Memory B cell (primary cell): Measurements from ENCODE around the gene IFNL2.
"Not testable (repeated sequence)": the region's sequence is repeated elsewhere in the genome, so short reads cannot be mapped to it uniquely, and the experiment has no call there.

ENCODE experiments used
- ATAC-seq: fragments of 150-1000 bp; cut with Tn5 transposase; 2 replicates; pipeline ENCODE4 v1.10.0; 2021; ENCODE audit warnings: low read depth, mild to moderate bottlenecking, moderate library complexity
- DNase-seq, 2 donors: peaks; one replicate each; pipeline ENCODE4 v3.0.0; 2022; ENCODE audit warnings: low spot score in 2 of 2
- H3K27ac Mint-ChIP-seq: one replicate; pipeline ENCODE4 v1.8.0; 2022; ENCODE audit warnings: mild to moderate bottlenecking, moderate library complexity, mixed read lengths
- H3K27me3 Mint-ChIP-seq: one replicate; pipeline ENCODE4 v1.8.0; 2022; ENCODE audit warnings: mixed read lengths
- H3K36me3 Mint-ChIP-seq: one replicate; pipeline ENCODE4 v1.8.0; 2022; ENCODE audit warnings: mild to moderate bottlenecking, mixed read lengths
- H3K4me1 Mint-ChIP-seq: one replicate; pipeline ENCODE4 v1.8.0; 2022; ENCODE audit warnings: mixed read lengths
- H3K4me3 Mint-ChIP-seq: one replicate; pipeline ENCODE4 v1.8.0; 2022; ENCODE audit warnings: mild to moderate bottlenecking, moderate library complexity, mixed read lengths
- H3K9me3 Mint-ChIP-seq: one replicate; pipeline ENCODE4 v1.8.0; 2022; ENCODE audit warnings: mixed read lengths

Gene IFNL2

GRCh38 chr19:39245166-39245565 is 23.0 kb upstream of the IFNL2 start:
- H3K27me3 Mint-ChIP-seq, H3K4me1 Mint-ChIP-seq, H3K36me3 Mint-ChIP-seq, H3K4me3 Mint-ChIP-seq, H3K27ac Mint-ChIP-seq, H3K9me3 Mint-ChIP-seq, DNase-seq: not testable (repeated sequence)
- peak; percentile 35 for ATAC-seq

GRCh38 chr19:39246951-39247669 is 21.1 kb upstream of the IFNL2 start:
- H3K4me3 Mint-ChIP-seq, result peak overlapping the region; percentile 46
- H3K36me3 Mint-ChIP-seq, result no peaks in the 10 kb centered on the region
- no peak for DNase-seq

GRCh38 chr19:39247701-39248664 is 20.2 kb upstream of the IFNL2 start:
- H3K4me3 Mint-ChIP-seq, result no peak overlapping the region
- no peak for DNase-seq
- H3K36me3 Mint-ChIP-seq, result no peaks in the 10 kb centered on the region
- H3K27ac Mint-ChIP-seq, result no peak overlapping the region
- H3K27me3 Mint-ChIP-seq, result peaks cover 7% of the 10 kb centered on the region
- H3K9me3 Mint-ChIP-seq, result no peaks in the 10 kb centered on the region
- peaks cover 8% of the 10 kb centered on the region for H3K4me1 Mint-ChIP-seq
- ATAC-seq, result no peak

More at GRCh38 chr19:39246951-39247669, 21.1 kb upstream of the IFNL2 start:
- Mint-ChIP-seq H3K27me3 (peaks cover 7% of the 10 kb centered on the region), H3K4me1 (peaks cover 4% of the 10 kb centered on the region), H3K27ac (no peak overlapping the region), H3K9me3 (no peaks in the 10 kb centered on the region)
- ATAC-seq, result peak; percentile 65

- Mint-ChIP-seq H3K4me3 (no peak within 1 kb of the TSS), H3K4me1 (peaks cover 8% of the 10 kb centered on the region), H3K9me3 (no peaks in the 10 kb centered on the region), H3K27me3 (peaks cover 7% of the 10 kb centered on the region), H3K27ac (no peak within 1 kb of the TSS), H3K36me3 (no peaks in the 10 kb centered on the region)
- ATAC-seq, result no peak
- no peak for DNase-seq
Observed at GRCh38 chr19:39248806-39249205, 19.4 kb upstream of the IFNL2 start, which contains the start of gene IFNL4. IFNL4 (minus strand) TSS chr19:39248856.

GRCh38 chr19:39251081-39251480 is 17.1 kb upstream of the IFNL2 start:
- H3K4me1 Mint-ChIP-seq, result peaks cover 8% of the 10 kb centered on the region
- H3K36me3 Mint-ChIP-seq, result no peaks in the 10 kb centered on the region
- H3K27me3 Mint-ChIP-seq, result peaks cover 4% of the 10 kb centered on the region
- DNase-seq (no peak), ATAC-seq (no peak)
- H3K9me3 Mint-ChIP-seq, result no peaks in the 10 kb centered on the region
- no peak overlapping the region for H3K27ac Mint-ChIP-seq
- H3K4me3 Mint-ChIP-seq, result no peak overlapping the region

- H3K4me3 Mint-ChIP-seq, result no peak overlapping the region
- no peaks in the 10 kb centered on the region for H3K9me3 Mint-ChIP-seq
- ATAC-seq (no peak), DNase-seq (no peak)
- H3K4me1 Mint-ChIP-seq, result peaks cover 8% of the 10 kb centered on the region
- no peaks in the 10 kb centered on the region for H3K36me3 Mint-ChIP-seq
- peaks cover 7% of the 10 kb centered on the region for H3K27me3 Mint-ChIP-seq
- no peak overlapping the region for H3K27ac Mint-ChIP-seq
Observed at GRCh38 chr19:39251846-39252245, 16.4 kb upstream of the IFNL2 start.

GRCh38 chr19:39252458-39252857 is 15.7 kb upstream of the IFNL2 start:
- Mint-ChIP-seq H3K4me1 (peaks cover 8% of the 10 kb centered on the region), H3K9me3 (peaks cover 1% of the 10 kb centered on the region), H3K4me3 (no peak overlapping the region), H3K27me3 (peaks cover 9% of the 10 kb centered on the region), H3K27ac (no peak overlapping the region), H3K36me3 (no peaks in the 10 kb centered on the region)
- DNase-seq (no peak), ATAC-seq (no peak)

- Mint-ChIP-seq H3K4me1 (peaks cover 8% of the 10 kb centered on the region), H3K36me3 (no peaks in the 10 kb centered on the region), H3K9me3 (peaks cover 1% of the 10 kb centered on the region), H3K27me3 (peaks cover 13% of the 10 kb centered on the region), H3K27ac (no peak overlapping the region), H3K4me3 (no peak overlapping the region)
- ATAC-seq (no peak), DNase-seq (no peak)
Observed at GRCh38 chr19:39253374-39254149, 14.6 kb upstream of the IFNL2 start.

- Mint-ChIP-seq H3K27me3 (peaks cover 11% of the 10 kb centered on the region), H3K36me3 (no peaks in the 10 kb centered on the region), H3K4me3 (no peak overlapping the region), H3K4me1 (peaks cover 8% of the 10 kb centered on the region), H3K9me3 (peaks cover 1% of the 10 kb centered on the region), H3K27ac (no peak overlapping the region)
- DNase-seq, result no peak
- no peak for ATAC-seq
Observed at GRCh38 chr19:39254531-39255345, 13.5 kb upstream of the IFNL2 start.

- H3K4me3 Mint-ChIP-seq, result no peak overlapping the region
- H3K36me3 Mint-ChIP-seq, result no peaks in the 10 kb centered on the region
- DNase-seq (no peak), ATAC-seq (no peak)
- H3K27me3 Mint-ChIP-seq, result peaks cover 15% of the 10 kb centered on the region
- H3K9me3 Mint-ChIP-seq, result peaks cover 1% of the 10 kb centered on the region
- peaks cover 3% of the 10 kb centered on the region for H3K4me1 Mint-ChIP-seq
- no peak overlapping the region for H3K27ac Mint-ChIP-seq
Observed at GRCh38 chr19:39257227-39257626, 11.0 kb upstream of the IFNL2 start.

- ATAC-seq, result no peak
- Mint-ChIP-seq H3K4me3 (no peak overlapping the region), H3K9me3 (peaks cover 1% of the 10 kb centered on the region), H3K36me3 (no peaks in the 10 kb centered on the region), H3K27ac (no peak overlapping the region), H3K27me3 (peaks cover 19% of the 10 kb centered on the region), H3K4me1 (peaks cover 3% of the 10 kb centered on the region)
- no peak for DNase-seq
Observed at GRCh38 chr19:39261704-39262103, 6.5 kb upstream of the IFNL2 start.

- Mint-ChIP-seq H3K27ac (no peak overlapping the region), H3K9me3 (no peaks in the 10 kb centered on the region), H3K36me3 (no peaks in the 10 kb centered on the region), H3K4me1 (peaks cover 3% of the 10 kb centered on the region), H3K4me3 (no peak overlapping the region), H3K27me3 (peaks cover 17% of the 10 kb centered on the region)
- ATAC-seq (no peak), DNase-seq (no peak)
Observed at GRCh38 chr19:39262496-39262895, 5.7 kb upstream of the IFNL2 start.

GRCh38 chr19:39263912-39264305 is 4.3 kb upstream of the IFNL2 start:
- ATAC-seq, result no peak
- H3K4me3 Mint-ChIP-seq, result no peak overlapping the region

More at GRCh38 chr19:39263912-39264305, 4.3 kb upstream of the IFNL2 start:
- Mint-ChIP-seq H3K36me3 (no peaks in the 10 kb centered on the region), H3K27me3 (peaks cover 15% of the 10 kb centered on the region), H3K9me3 (no peaks in the 10 kb centered on the region), H3K4me1 (peaks cover 5% of the 10 kb centered on the region), H3K27ac (no peak overlapping the region)
- DNase-seq, result no peak
